H1 (cell line): ENCODE measurements around the gene AVPR2. TPM values are rescaled to one million over a fixed set of nuclear protein-coding genes. Genes with fewer than 3 reads are reported as not detected.
A peak's percentile ranks its signal among the peaks of the same experiment; 100 is the strongest.

ENCODE experiments used
- CTCF ChIA-PET: fragments of 300-600 bp; sonication (Branson Sonifier 250); formaldehyde crosslinking; loops from one replicate; lab custom pipeline; 2021; ENCODE audit not compliant: partially characterized antibody; lab: Charles Lee
- POLR2A ChIA-PET: fragments of 300-600 bp; sonication (Branson Sonifier 250); formaldehyde crosslinking; loops from one replicate; lab custom pipeline; 2021; ENCODE audit warnings: inconsistent platforms; ENCODE audit not compliant: partially characterized antibody; lab: Charles Lee
- DNase-seq, 2 experiments: peaks; one replicate each; pipeline versions ENCODE4 v3.0.0 to v3.0.0-alpha.2; 2010 to 2022; ENCODE audit warnings: low spot score in 2 of 2, low read depth in 1 of 2, mixed read lengths in 1 of 2
- FAIRE-seq: peaks from 2 replicates; lab custom pipeline; 2011; peaks lifted over from hg19 to GRCh38; lab: Jason Lieb, UNC
- H2AFZ ChIP-seq: 2 replicates; pipeline ENCODE4 v1.8.1; 2012; ENCODE audit warnings: low read length, inconsistent platforms
- H2AK5ac ChIP-seq: 2 replicates; pipeline ENCODE4 v1.6.1; 2013; ENCODE audit warnings: low read depth, low read length
- H2BK120ac ChIP-seq: replicated peaks from 2 replicates; pipeline ENCODE3; 2013; ENCODE audit warnings: low read depth, low read length, inconsistent platforms
- H2BK12ac ChIP-seq: 2 replicates; pipeline ENCODE4 v1.6.1; 2013; ENCODE audit warnings: low read depth, low read length
- H2BK15ac ChIP-seq: 2 replicates; pipeline ENCODE4 v1.6.1; 2013; ENCODE audit warnings: low read length
- H2BK20ac ChIP-seq: 2 replicates; pipeline ENCODE4 v1.6.1; 2013; ENCODE audit warnings: low read length
- H2BK5ac ChIP-seq: 2 replicates; pipeline ENCODE4 v1.6.1; 2013; ENCODE audit warnings: low read depth, low read length
- H3K14ac ChIP-seq: 2 replicates; pipeline ENCODE4 v1.6.1; 2013; ENCODE audit warnings: inconsistent platforms; ENCODE audit not compliant: insufficient read length
- H3K18ac ChIP-seq: 2 replicates; pipeline ENCODE4 v1.6.1; 2013; ENCODE audit warnings: low read length; ENCODE audit errors: extremely low read depth
- H3K23ac ChIP-seq: 2 replicates; pipeline ENCODE4 v1.6.1; 2013; ENCODE audit warnings: inconsistent platforms; ENCODE audit not compliant: insufficient read length
- H3K23me2 ChIP-seq: 2 replicates; pipeline ENCODE4 v1.6.1; 2013; ENCODE audit warnings: low read depth, low read length
- H3K27ac ChIP-seq: 2 replicates; pipeline ENCODE4 v1.6.1; 2011; ENCODE audit warnings: low read depth, low read length, inconsistent platforms
- H3K27me3 ChIP-seq, 4 experiments: replicated peaks in 1 of 4; 1 replicate in 1 of 4; 2 replicates in 3 of 4; pipeline versions ENCODE4 v1.6.1 to v1.8.1; 2011 to 2013; ENCODE audit warnings: low read length in 3 of 4, mild to moderate bottlenecking in 3 of 4, inconsistent platforms in 2 of 4, mixed read lengths in 2 of 4, moderate library complexity in 1 of 4; ENCODE audit not compliant: control insufficient read depth in 3 of 4, insufficient read depth in 3 of 4; ENCODE audit errors: extremely low read depth in 1 of 4
- H3K36me3 ChIP-seq, 4 experiments: 2 replicates each; pipeline versions ENCODE4 v1.6.1 to v1.8.1; 2011 to 2013; ENCODE audit warnings: mild to moderate bottlenecking in 4 of 4, low read length in 3 of 4, moderate library complexity in 2 of 4, control low read depth in 1 of 4, inconsistent platforms in 1 of 4; ENCODE audit not compliant: insufficient read depth in 4 of 4, control insufficient read depth in 2 of 4
- H3K4ac ChIP-seq: replicated peaks from 2 replicates; pipeline ENCODE3; 2013; ENCODE audit warnings: low read length, low read depth, mixed read lengths, inconsistent platforms; ENCODE audit not compliant: insufficient read length
- H3K4me1 ChIP-seq, 4 experiments: replicated peaks in 1 of 4; 1 replicate in 1 of 4; 2 replicates in 3 of 4; pipeline versions ENCODE4 v1.6.1 to v1.8.1; 2011 to 2013; ENCODE audit warnings: low read length in 3 of 4, inconsistent platforms in 2 of 4, mixed read lengths in 1 of 4; ENCODE audit not compliant: insufficient read depth in 4 of 4, control insufficient read depth in 3 of 4
- H3K4me2 ChIP-seq, 2 experiments: 2 replicates each; pipeline versions ENCODE4 v1.6.1 to v1.8.1; 2011 to 2013; ENCODE audit warnings: low read depth in 2 of 2, low read length in 2 of 2, control low read depth in 1 of 2, inconsistent platforms in 1 of 2, mild to moderate bottlenecking in 1 of 2; ENCODE audit not compliant: insufficient read depth in 1 of 2
- H3K4me3 ChIP-seq, 4 experiments: fragments of 200-600, 300-600 bp in 1 of 4; sonication (generic), shearing (Covaris generic), sonication (Bioruptor Twin) in 1 of 4; 2 replicates each; pipeline versions ENCODE4 v1.5.1 to v1.8.1; 2011 to 2016; ENCODE audit warnings: low read length in 4 of 4, low read depth in 3 of 4, control low read depth in 2 of 4, inconsistent platforms in 2 of 4, mild to moderate bottlenecking in 2 of 4, mixed read lengths in 1 of 4, moderate library complexity in 1 of 4; ENCODE audit not compliant: insufficient read depth in 2 of 4; ENCODE audit errors: extremely low read depth in 1 of 4
- H3K56ac ChIP-seq: replicated peaks from 2 replicates; pipeline ENCODE3; 2013; ENCODE audit warnings: low read depth, mild to moderate bottlenecking, mixed read lengths, low read length, inconsistent platforms; ENCODE audit not compliant: insufficient read length
- H3K79me1 ChIP-seq: 2 replicates; pipeline ENCODE4 v1.6.1; 2013; ENCODE audit warnings: low read depth, low read length, control low read depth
- H3K79me2 ChIP-seq, 2 experiments: 2 replicates each; pipeline versions ENCODE4 v1.6.1 to v1.8.1; 2012 to 2013; ENCODE audit warnings: low read length in 2 of 2, mild to moderate bottlenecking in 2 of 2, inconsistent platforms in 1 of 2; ENCODE audit not compliant: insufficient read depth in 2 of 2, control insufficient read depth in 1 of 2
- H3K9ac ChIP-seq, 4 experiments: replicated peaks in 1 of 4; 1 replicate in 1 of 4; 2 replicates in 3 of 4; pipeline versions ENCODE4 v1.6.1 to v1.8.1; 2011 to 2013; ENCODE audit warnings: low read depth in 3 of 4, low read length in 3 of 4, control low read depth in 2 of 4, mild to moderate bottlenecking in 2 of 4, moderate library complexity in 2 of 4, inconsistent platforms in 1 of 4; ENCODE audit errors: extremely low read depth in 1 of 4
- H3K9me3 ChIP-seq, 2 experiments: 2 replicates each; pipeline versions ENCODE4 v1.6.1 to v1.8.1; 2012 to 2013; ENCODE audit warnings: mild to moderate bottlenecking in 2 of 2, moderate library complexity in 2 of 2, control low read depth in 1 of 2, inconsistent platforms in 1 of 2, low read depth in 1 of 2, low read length in 1 of 2, mixed read lengths in 1 of 2; ENCODE audit not compliant: insufficient read depth in 2 of 2
- H4K20me1 ChIP-seq, 2 experiments: replicated peaks in 1 of 2; 2 replicates each; pipeline versions ENCODE3 to v1.8.1; 2011 to 2013; ENCODE audit warnings: inconsistent platforms in 2 of 2, low read length in 2 of 2, mild to moderate bottlenecking in 1 of 2; ENCODE audit not compliant: insufficient read depth in 2 of 2, control insufficient read depth in 1 of 2
- H4K5ac ChIP-seq: 2 replicates; pipeline ENCODE4 v1.6.1; 2013; ENCODE audit warnings: low read length, low read depth, mixed read lengths, inconsistent platforms; ENCODE audit not compliant: insufficient read length
- H4K8ac ChIP-seq: 2 replicates; pipeline ENCODE4 v1.8.0; 2013; ENCODE audit warnings: mild to moderate bottlenecking, moderate library complexity, low read length, inconsistent platforms; ENCODE audit not compliant: insufficient read depth; ENCODE audit errors: extremely low read depth
- H4K91ac ChIP-seq: replicated peaks from 2 replicates; pipeline ENCODE3; 2013; ENCODE audit warnings: low read length, mixed read lengths, inconsistent platforms; ENCODE audit not compliant: insufficient read length
- CREB1 ChIP-seq: IDR thresholded peaks from 2 replicates; pipeline ENCODE4 v1.6.1; 2012; ENCODE audit warnings: inconsistent platforms
- CTBP2 ChIP-seq: IDR thresholded peaks from 2 replicates; pipeline ENCODE4 v1.7.0; 2011; ENCODE audit warnings: borderline replicate concordance, mild to moderate bottlenecking, moderate library complexity, mixed read lengths, low read length; ENCODE audit not compliant: insufficient read depth, insufficient read length
- GABPA ChIP-seq: IDR thresholded peaks from 2 replicates; pipeline ENCODE4 v1.6.1; 2011; ENCODE audit warnings: mild to moderate bottlenecking, low read length, moderate library complexity, borderline replicate concordance; ENCODE audit not compliant: insufficient read depth
- NANOG ChIP-seq: IDR thresholded peaks from 2 replicates; pipeline ENCODE4 v1.6.1; 2011; ENCODE audit warnings: low read length, low read depth, mild to moderate bottlenecking, inconsistent platforms; ENCODE audit not compliant: insufficient read depth, poor library complexity, severe bottlenecking
- POLR2A ChIP-seq, 2 experiments: IDR thresholded peaks; 1 replicate in 1 of 2; 2 replicates in 1 of 2; pipeline ENCODE4 v1.6.1; 2011; ENCODE audit warnings: low read depth in 2 of 2, low read length in 2 of 2, mild to moderate bottlenecking in 2 of 2; ENCODE audit errors: control extremely low read depth in 1 of 2
- POLR2AphosphoS5 ChIP-seq: IDR thresholded peaks from 2 replicates; pipeline ENCODE4 v1.6.1; 2011; ENCODE audit warnings: low read depth, low read length
- SRF ChIP-seq: IDR thresholded peaks from 2 replicates; pipeline ENCODE4 v1.6.1; 2011; ENCODE audit warnings: mild to moderate bottlenecking, low read depth, low read length, moderate library complexity
- SUZ12 ChIP-seq: fragments of 200-600 bp; sonication (generic); IDR thresholded peaks from 2 replicates; pipeline ENCODE4 v1.6.1; 2012; ENCODE audit warnings: mild to moderate bottlenecking, inconsistent platforms, low read length, moderate library complexity, mixed read lengths
- WGBS, 2 experiments: shearing (Covaris generic) in 1 of 2; methylation state at CpG; one replicate each; pipeline versions ENCODE4 v1.1.6 to v1.1.7; 2013 to 2015; ENCODE audit warnings: low lambda C conversion rate in 2 of 2, mixed read lengths in 2 of 2, inconsistent platforms in 1 of 2, low coverage in 1 of 2, missing lambda C conversion rate in 1 of 2; ENCODE audit not compliant: insufficient replicate concordance in 2 of 2, insufficient coverage in 1 of 2, insufficient read length in 1 of 2; ENCODE audit errors: extremely low coverage in 1 of 2, missing lambda C conversion rate in 1 of 2; 5-methylcytosine and 5-hydroxymethylcytosine counted together
- polyA plus RNA-seq, 7 experiments: library from polyadenylated mRNA; depleted of rRNA in 3 of 7; stranded (reverse) in 5 of 7; unstranded in 2 of 7; fragments of >200 nt in 5 of 7; fragments of 200-250 nt in 2 of 7; gene quantifications; 1 replicate in 5 of 7; 2 replicates in 1 of 7; 4 replicates in 1 of 7; pipeline versions ENCODE4 v1.2.1 to v1.2.3, GENCODE V29; 2011 to 2013; ENCODE audit warnings: missing spikeins in 2 of 7, mixed read lengths in 2 of 7
- total RNA-seq: library from RNA; stranded (reverse); fragmentation: NEBNext Ultra II Directional; extraction: Animal tissue kit (Norgen Biotek cat#: 25700); gene quantifications from 2 replicates; pipeline ENCODE4 v1.2.1, GENCODE V29; 2021
- TF ChIP-seq, protein P1 (sequence below), 3 experiments: IDR thresholded peaks; 1 replicate in 2 of 3; 2 replicates in 1 of 3; pipeline versions ENCODE4 v1.5.1 to v1.6.1; 2011; ENCODE audit warnings: low read length in 3 of 3, mild to moderate bottlenecking in 3 of 3, inconsistent platforms in 2 of 3, low read depth in 1 of 3, moderate library complexity in 1 of 3; ENCODE audit not compliant: insufficient read depth in 1 of 3; ENCODE audit errors: control extremely low read depth in 1 of 3

Gene AVPR2
- total and polyA plus RNA-seq, 2 of the 8 experiments (the other 6 are each of a cell fraction or from before 2014, with no cell fraction given): 0.09 TPM; not detected in 1

DNA sequence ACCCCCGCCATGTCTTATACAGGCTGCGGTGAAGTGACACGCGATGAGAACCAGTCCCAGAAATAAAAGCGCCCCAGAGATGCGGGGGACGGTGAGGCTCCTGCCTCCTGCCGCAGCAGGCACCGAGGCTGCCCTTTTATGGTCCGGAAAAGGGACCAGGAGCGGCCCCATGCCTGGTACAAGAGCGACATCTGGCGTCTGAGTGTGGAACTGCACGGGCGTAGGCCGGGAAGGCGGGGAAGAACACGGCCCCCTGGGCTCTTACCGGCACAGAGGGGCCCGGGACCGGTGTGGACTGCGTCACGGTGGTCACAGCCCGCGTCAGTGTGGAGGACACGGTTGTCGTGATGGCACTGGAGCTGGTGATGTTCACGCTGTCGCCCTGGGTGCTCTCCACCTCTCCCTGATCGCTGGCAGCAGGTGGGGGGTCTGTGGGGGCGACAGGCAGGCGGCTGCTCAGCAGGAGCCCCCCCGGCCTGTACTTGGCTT is 48.9 kb downstream of the AVPR2 start:
- no peak overlapping the region for H2BK5ac ChIP-seq
- no peak overlapping the region for H3K4me3 ChIP-seq
- H4K5ac ChIP-seq: no peak overlapping the region
- no peak overlapping the region for H3K23ac ChIP-seq
- no peak overlapping the region for H2BK20ac ChIP-seq
- no peak overlapping the region for H4K8ac ChIP-seq
- peaks cover 29 to 84% (median 57%) of the 10 kb centered on the region in 4 experiments; a peak in 7 of 8 replicates for H3K36me3 ChIP-seq
- no peaks in the 10 kb centered on the region for H3K9me3 ChIP-seq
- no peak overlapping the region for H3K56ac ChIP-seq
- peaks cover 0 to 5% (median 0%) of the 10 kb centered on the region in 4 experiments; a peak in 3 of 7 replicates for H3K4me1 ChIP-seq
- H2AFZ ChIP-seq: no peak overlapping the region
- no peak overlapping the region for H4K91ac ChIP-seq
- H3K14ac ChIP-seq: no peak overlapping the region
- H2BK15ac ChIP-seq: no peak overlapping the region
- no peak overlapping the region for H3K4me2 ChIP-seq
- H3K23me2 ChIP-seq: no peaks in the 10 kb centered on the region
- H3K18ac ChIP-seq: no peak overlapping the region
- H3K9ac ChIP-seq: no peak overlapping the region
- H3K79me2 ChIP-seq: no peaks in the 10 kb centered on the region
- 56% methylated on average over 9 of the region's 33 CpGs; no CpG with 5 or more reads in 1 of the 2 experiments for WGBS, 2 experiments
- H3K27me3 ChIP-seq: no peaks in the 10 kb centered on the region
- H3K4ac ChIP-seq: no peak overlapping the region
- no peak overlapping the region for H2BK120ac ChIP-seq
- peak in 1 of 2 experiments; percentile 91 for DNase-seq
- FAIRE-seq: no peak
- CTCF ChIA-PET: interaction anchor here (0.6 to 11.1 kb wide), 5 partner anchors 8 to 112 kb away, joined by 3 to 272 read pairs (median 3); partner anchors contain the start of genes ARHGAP4 and NAA10
- POLR2A ChIA-PET: interaction anchor here (1.0 to 1.4 kb wide), 3 partner anchors 14 to 19 kb away, joined by 3 to 4 read pairs (median 3); partner anchors contain the start of genes HCFC1 and TMEM187
- H3K27ac ChIP-seq: no peak overlapping the region; the same call in 1 of the 2 replicates
- peaks cover 2 to 6% of the 10 kb centered on the region in 2 experiments for H4K20me1 ChIP-seq
- H3K79me1 ChIP-seq: no peaks in the 10 kb centered on the region
- H2BK12ac ChIP-seq: no peak overlapping the region
- no peak overlapping the region for H2AK5ac ChIP-seq
- TF ChIP-seq CREB1 (peak; percentile 16; the same call in 1 of the 2 replicates), SRF (peak; percentile 91), NANOG (no peak), POLR2AphosphoS5 (peak; percentile 38; the same call in 1 of the 2 replicates), GABPA (0 out of 2 replicates have a peak, but pooled peaks have one; percentile 33), CTBP2 (no peak), SUZ12 (no peak), POLR2A (IDR thresholded peaks at IDR 0.05; ENCODE audit: control extremely low read depth in 1 of 2, low read depth in 2 of 2, low read length in 2 of 2) (0 out of 3 replicates have a peak, but pooled peaks of 1 of the 2 experiments have one; percentile 32)
- TF ChIP-seq, protein P1, sequence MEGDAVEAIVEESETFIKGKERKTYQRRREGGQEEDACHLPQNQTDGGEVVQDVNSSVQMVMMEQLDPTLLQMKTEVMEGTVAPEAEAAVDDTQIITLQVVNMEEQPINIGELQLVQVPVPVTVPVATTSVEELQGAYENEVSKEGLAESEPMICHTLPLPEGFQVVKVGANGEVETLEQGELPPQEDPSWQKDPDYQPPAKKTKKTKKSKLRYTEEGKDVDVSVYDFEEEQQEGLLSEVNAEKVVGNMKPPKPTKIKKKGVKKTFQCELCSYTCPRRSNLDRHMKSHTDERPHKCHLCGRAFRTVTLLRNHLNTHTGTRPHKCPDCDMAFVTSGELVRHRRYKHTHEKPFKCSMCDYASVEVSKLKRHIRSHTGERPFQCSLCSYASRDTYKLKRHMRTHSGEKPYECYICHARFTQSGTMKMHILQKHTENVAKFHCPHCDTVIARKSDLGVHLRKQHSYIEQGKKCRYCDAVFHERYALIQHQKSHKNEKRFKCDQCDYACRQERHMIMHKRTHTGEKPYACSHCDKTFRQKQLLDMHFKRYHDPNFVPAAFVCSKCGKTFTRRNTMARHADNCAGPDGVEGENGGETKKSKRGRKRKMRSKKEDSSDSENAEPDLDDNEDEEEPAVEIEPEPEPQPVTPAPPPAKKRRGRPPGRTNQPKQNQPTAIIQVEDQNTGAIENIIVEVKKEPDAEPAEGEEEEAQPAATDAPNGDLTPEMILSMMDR (IDR thresholded peaks at IDR 0.05; ENCODE audit: control extremely low read depth in 1 of 3, insufficient read depth in 1 of 3, low read depth in 1 of 3, low read length in 3 of 3): peak in 2 of 3 experiments; percentile 76 to 85; a peak in 3 of 4 replicates
